K562 (cell line): ENCODE measurements around the gene PPWD1. TPM values are rescaled to one million over a fixed set of nuclear protein-coding genes. Genes with fewer than 3 reads are reported as not detected.

Experiments
- ASH1L ChIP-seq: fragments of 450-650 bp; IDR thresholded peaks from 2 replicates; pipeline ENCODE4 v1.6.1; 2018; ENCODE audit warnings: borderline replicate concordance, mild to moderate bottlenecking, low read depth; ENCODE audit not compliant: partially characterized antibody
- CCAR2 ChIP-seq: fragments of 200-400 bp; formaldehyde crosslinking; IDR thresholded peaks from 2 replicates; pipeline ENCODE4 v1.6.1; 2017; ENCODE audit warnings: mild to moderate bottlenecking, low read depth, low read length
- ETV5 ChIP-seq: sonication (generic); formaldehyde crosslinking; IDR thresholded peaks from 2 replicates; pipeline ENCODE4 v1.4.0; 2020; ENCODE audit warnings: low read depth, mild to moderate bottlenecking, missing genetic modification reagents
- GATA2 ChIP-seq: sonication (generic); formaldehyde crosslinking; IDR thresholded peaks from 2 replicates; pipeline ENCODE4 v1.4.0; 2020; ENCODE audit warnings: mild to moderate bottlenecking, missing genetic modification reagents
- HDAC2 ChIP-seq: fragments of 450-650 bp; IDR thresholded peaks from 2 replicates; pipeline ENCODE4 v1.6.1; 2016; ENCODE audit warnings: mild to moderate bottlenecking
- IFI16 ChIP-seq: fragments of 250-450 bp; sonication (Bioruptor Pico); IDR thresholded peaks from 2 replicates; pipeline ENCODE4 v2.1.2; 2022; ENCODE audit warnings: mild to moderate bottlenecking, inconsistent platforms
- KDM2B ChIP-seq: fragments of 250-450 bp; sonication (Bioruptor Pico); IDR thresholded peaks from 2 replicates; pipeline ENCODE4 v1.8.0; 2021; ENCODE audit warnings: mild to moderate bottlenecking, moderate library complexity
- NFATC3 ChIP-seq: fragments of 450-650 bp; IDR thresholded peaks from 2 replicates; pipeline ENCODE4 v1.6.1; 2017; ENCODE audit warnings: mild to moderate bottlenecking
- POLR2A ChIP-seq: fragments of 450-650 bp; conservative IDR thresholded peaks from 2 replicates; pipeline ENCODE4 v1.6.1; 2016
- POLR2G ChIP-seq: fragments of 200-400 bp; formaldehyde crosslinking; IDR thresholded peaks from 2 replicates; pipeline ENCODE4 v1.6.1; 2017; ENCODE audit warnings: low read depth, mild to moderate bottlenecking, antibody characterized with exemption, low read length, moderate library complexity
- PURB ChIP-seq: sonication (generic); formaldehyde crosslinking; IDR thresholded peaks from 2 replicates; pipeline ENCODE4 v1.9.0; 2021; ENCODE audit warnings: low read depth, mild to moderate bottlenecking, missing genetic modification reagents
- SIN3B ChIP-seq: fragments of 450-650 bp; IDR thresholded peaks from 2 replicates; pipeline ENCODE4 v1.6.1; 2017; ENCODE audit warnings: low read depth, mild to moderate bottlenecking, moderate library complexity
- SIX5 ChIP-seq, 2 experiments: IDR thresholded peaks; 2 replicates each; pipeline ENCODE4 v1.6.1; 2011; ENCODE audit warnings: low read length in 2 of 2, borderline replicate concordance in 1 of 2, low read depth in 1 of 2, mild to moderate bottlenecking in 1 of 2, moderate library complexity in 1 of 2; ENCODE audit not compliant: insufficient read depth in 1 of 2
- SMAD4 ChIP-seq: fragments of 250-450 bp; sonication (Bioruptor Pico); conservative IDR thresholded peaks from 2 replicates; pipeline ENCODE4 v1.8.0; 2021; ENCODE audit warnings: inconsistent platforms, mild to moderate bottlenecking, moderate library complexity
- SMARCA5 ChIP-seq: fragments of 450-650 bp; IDR thresholded peaks from 2 replicates; pipeline ENCODE4 v1.6.1; 2016
- SMC3 ChIP-seq: conservative IDR thresholded peaks from 2 replicates; pipeline ENCODE4 v1.6.1; 2011; ENCODE audit warnings: low read depth, low read length, improper control_type of control experiment; ENCODE audit not compliant: insufficient read depth
- SRSF9 ChIP-seq: fragments of 200-400 bp; formaldehyde crosslinking; IDR thresholded peaks from 2 replicates; pipeline ENCODE4 v1.6.1; 2017; ENCODE audit warnings: low read depth, low read length, borderline replicate concordance
- ZKSCAN1 ChIP-seq: fragments of 150-350 bp; IDR thresholded peaks from 2 replicates; pipeline ENCODE4 v1.6.1; 2016; ENCODE audit warnings: low read depth, low read length
- ZNF274 ChIP-seq: IDR thresholded peaks from 2 replicates; pipeline ENCODE4 v1.6.1; 2011; ENCODE audit warnings: low read depth, mild to moderate bottlenecking, low read length, moderate library complexity, borderline replicate concordance
- ZNF584 ChIP-seq: fragments of 200-800 bp; sonication (Bioruptor generic); IDR thresholded peaks from 2 replicates; pipeline ENCODE4 v1.6.1; 2016; ENCODE audit warnings: low read depth, mild to moderate bottlenecking, missing genetic modification characterization, missing compliant biosample characterization
- ZNF764 ChIP-seq: fragments of 250-450 bp; sonication (Bioruptor Pico); IDR thresholded peaks from 2 replicates; pipeline ENCODE4 v1.4.0; 2020; ENCODE audit warnings: low read depth, mild to moderate bottlenecking, moderate library complexity
- polyA plus RNA-seq, 8 experiments: library from polyadenylated mRNA; depleted of rRNA in 4 of 8; stranded (reverse) in 5 of 8; unstranded in 3 of 8; fragments of >200 nt; fragmentation: Nextera tagmentation in 2 of 8; fragmentation: Illumina TruSeq in 1 of 8; extraction: Ambion mirVana in 2 of 8; extraction: Trizol in 1 of 8; gene quantifications; 2 replicates each; pipeline versions ENCODE4 v1.2.1 to v1.2.3, GENCODE V29; 2011 to 2014; ENCODE audit warnings: inconsistent platforms in 1 of 8, missing spikeins in 1 of 8
- total RNA-seq, 7 experiments: library from RNA; depleted of rRNA in 6 of 7; stranded (reverse); fragments of >200 nt in 6 of 7; fragmentation: Illumina TruSeq in 2 of 7; extraction: Trizol in 2 of 7; gene quantifications; 2 replicates each; pipeline versions ENCODE4 v1.2.1 to v1.2.3, GENCODE V29; 2011 to 2021; ENCODE audit warnings: low replicate concordance in 1 of 7
- TF ChIP-seq, protein P1 (sequence below): fragments of 250-450 bp; sonication (Bioruptor Pico); IDR thresholded peaks from 2 replicates; pipeline ENCODE4 v1.4.0; 2020; ENCODE audit warnings: mild to moderate bottlenecking, moderate library complexity
- TF ChIP-seq, protein P2 (sequence below): fragments of 250-450 bp; sonication (Bioruptor Pico); IDR thresholded peaks from 2 replicates; pipeline ENCODE4 v1.8.0; 2021; ENCODE audit warnings: moderate library complexity, mild to moderate bottlenecking, inconsistent platforms
- TF ChIP-seq, protein P3 (sequence below): fragments of 450-650 bp; IDR thresholded peaks from 2 replicates; pipeline ENCODE4 v1.6.1; 2016; ENCODE audit warnings: borderline replicate concordance

Gene PPWD1
- total and polyA plus RNA-seq, 9 of the 15 experiments (the other 6 are each of a cell fraction or from before 2014, with no cell fraction given) = 24.1 to 89.2 (median 51.4) TPM

DNA sequence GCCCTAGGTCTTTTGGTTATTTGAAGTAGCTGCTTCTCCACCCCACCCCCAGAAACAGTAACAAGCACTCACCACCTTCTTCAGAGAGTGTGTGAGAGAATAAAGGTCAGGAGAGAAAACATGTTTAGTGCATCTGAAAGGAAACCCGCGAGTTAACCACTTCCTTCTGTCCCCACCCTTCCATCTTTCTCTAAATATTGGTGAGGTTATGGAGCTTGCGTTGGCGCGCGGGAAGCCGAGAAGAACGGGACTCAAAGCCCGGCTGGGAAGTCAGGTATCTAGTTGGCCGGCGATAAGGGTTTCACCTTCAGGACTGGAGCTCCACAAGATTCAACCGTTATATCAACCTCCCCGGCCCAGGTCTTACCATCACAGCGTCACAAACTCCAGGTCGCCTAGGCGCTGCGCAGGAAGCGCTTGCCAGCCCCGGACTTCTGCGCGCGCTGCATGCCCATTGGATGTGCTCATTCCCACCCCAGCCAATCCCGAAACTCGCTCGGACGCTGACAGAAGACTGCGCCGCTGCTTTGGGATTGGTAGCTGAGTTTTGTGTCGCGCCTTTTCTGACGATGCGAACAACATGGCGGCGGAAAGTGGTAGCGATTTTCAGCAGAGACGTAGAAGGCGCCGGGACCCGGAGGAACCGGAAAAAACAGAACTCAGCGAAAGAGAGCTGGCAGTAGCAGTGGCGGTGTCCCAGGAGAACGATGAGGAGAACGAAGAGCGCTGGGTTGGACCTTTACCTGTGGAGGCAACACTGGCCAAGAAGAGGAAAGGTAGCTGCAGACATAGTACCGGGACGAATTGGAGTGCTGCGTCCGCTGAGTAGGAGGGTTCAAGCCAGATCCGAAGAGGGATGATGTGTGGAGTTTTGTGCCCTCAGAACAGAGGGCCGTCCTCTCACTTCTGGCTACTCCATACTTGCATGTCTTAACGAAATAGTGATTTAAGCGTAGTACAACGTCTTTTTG is at the start of gene PPWD1, which contains the start of gene CENPK (continued):
- TF ChIP-seq ETV5 (peak; percentile 76), ZNF274 (no peak), IFI16 (no peak), ZNF764 (CRISPR knock-in tag) (no peak), SIN3B (peak; percentile 100), ASH1L (peak; percentile 87), GATA2 (CRISPR knock-in tag) (no peak), POLR2A (peak; percentile 94), ZNF584 (no peak), SIX5 (IDR thresholded peaks at IDR 0.05; ENCODE audit: borderline replicate concordance in 1 of 2, insufficient read depth in 1 of 2, low read depth in 1 of 2, low read length in 2 of 2) (no peak), HDAC2 (peak; percentile 92), SMAD4 (CRISPR knock-in tag) (0 out of 2 replicates have a peak, but pooled peaks have one; percentile 31), SRSF9 (no peak), KDM2B (CRISPR knock-in tag) (no peak), POLR2G (peak; percentile 95), CCAR2 (no peak), ZKSCAN1 (0 out of 2 replicates have a peak, but pooled peaks have one; percentile 35), NFATC3 (no peak; the same call in 1 of the 2 replicates), SMC3 (no peak), PURB (CRISPR knock-in tag) (no peak), SMARCA5 (no peak)
- TF ChIP-seq, protein P1, sequence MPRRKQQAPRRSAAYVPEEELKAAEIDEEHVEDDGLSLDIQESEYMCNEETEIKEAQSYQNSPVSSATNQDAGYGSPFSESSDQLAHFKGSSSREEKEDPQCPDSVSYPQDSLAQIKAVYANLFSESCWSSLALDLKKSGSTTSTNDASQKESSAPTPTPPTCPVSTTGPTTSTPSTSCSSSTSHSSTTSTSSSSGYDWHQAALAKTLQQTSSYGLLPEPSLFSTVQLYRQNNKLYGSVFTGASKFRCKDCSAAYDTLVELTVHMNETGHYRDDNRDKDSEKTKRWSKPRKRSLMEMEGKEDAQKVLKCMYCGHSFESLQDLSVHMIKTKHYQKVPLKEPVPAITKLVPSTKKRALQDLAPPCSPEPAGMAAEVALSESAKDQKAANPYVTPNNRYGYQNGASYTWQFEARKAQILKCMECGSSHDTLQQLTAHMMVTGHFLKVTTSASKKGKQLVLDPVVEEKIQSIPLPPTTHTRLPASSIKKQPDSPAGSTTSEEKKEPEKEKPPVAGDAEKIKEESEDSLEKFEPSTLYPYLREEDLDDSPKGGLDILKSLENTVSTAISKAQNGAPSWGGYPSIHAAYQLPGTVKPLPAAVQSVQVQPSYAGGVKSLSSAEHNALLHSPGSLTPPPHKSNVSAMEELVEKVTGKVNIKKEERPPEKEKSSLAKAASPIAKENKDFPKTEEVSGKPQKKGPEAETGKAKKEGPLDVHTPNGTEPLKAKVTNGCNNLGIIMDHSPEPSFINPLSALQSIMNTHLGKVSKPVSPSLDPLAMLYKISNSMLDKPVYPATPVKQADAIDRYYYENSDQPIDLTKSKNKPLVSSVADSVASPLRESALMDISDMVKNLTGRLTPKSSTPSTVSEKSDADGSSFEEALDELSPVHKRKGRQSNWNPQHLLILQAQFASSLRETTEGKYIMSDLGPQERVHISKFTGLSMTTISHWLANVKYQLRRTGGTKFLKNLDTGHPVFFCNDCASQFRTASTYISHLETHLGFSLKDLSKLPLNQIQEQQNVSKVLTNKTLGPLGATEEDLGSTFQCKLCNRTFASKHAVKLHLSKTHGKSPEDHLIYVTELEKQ (CRISPR knock-in tag) = no peak
- TF ChIP-seq, protein P2, sequence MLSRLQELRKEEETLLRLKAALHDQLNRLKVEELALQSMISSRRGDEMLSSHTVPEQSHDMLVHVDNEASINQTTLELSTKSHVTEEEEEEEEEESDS (CRISPR knock-in tag) = no peak
- TF ChIP-seq, protein P3, sequence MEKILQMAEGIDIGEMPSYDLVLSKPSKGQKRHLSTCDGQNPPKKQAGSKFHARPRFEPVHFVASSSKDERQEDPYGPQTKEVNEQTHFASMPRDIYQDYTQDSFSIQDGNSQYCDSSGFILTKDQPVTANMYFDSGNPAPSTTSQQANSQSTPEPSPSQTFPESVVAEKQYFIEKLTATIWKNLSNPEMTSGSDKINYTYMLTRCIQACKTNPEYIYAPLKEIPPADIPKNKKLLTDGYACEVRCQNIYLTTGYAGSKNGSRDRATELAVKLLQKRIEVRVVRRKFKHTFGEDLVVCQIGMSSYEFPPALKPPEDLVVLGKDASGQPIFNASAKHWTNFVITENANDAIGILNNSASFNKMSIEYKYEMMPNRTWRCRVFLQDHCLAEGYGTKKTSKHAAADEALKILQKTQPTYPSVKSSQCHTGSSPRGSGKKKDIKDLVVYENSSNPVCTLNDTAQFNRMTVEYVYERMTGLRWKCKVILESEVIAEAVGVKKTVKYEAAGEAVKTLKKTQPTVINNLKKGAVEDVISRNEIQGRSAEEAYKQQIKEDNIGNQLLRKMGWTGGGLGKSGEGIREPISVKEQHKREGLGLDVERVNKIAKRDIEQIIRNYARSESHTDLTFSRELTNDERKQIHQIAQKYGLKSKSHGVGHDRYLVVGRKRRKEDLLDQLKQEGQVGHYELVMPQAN = peak; percentile 41
